GM19452 (cell line): ENCODE data around the gene IGLL5.
"Not testable (repeated sequence)": the region's sequence is repeated elsewhere in the genome, so short reads cannot be mapped to it uniquely, and the experiment has no call there.

Experiments
- ATAC-seq: cut with Tn5 transposase; IDR thresholded peaks from one replicate; pipeline ENCODE4 v1.9.1; 2021; ENCODE audit not compliant: unreplicated experiment

Gene IGLL5

GRCh38 chr22:22884010-22884887, 3.4 kb upstream of the IGLL5 start:
- no peak for ATAC-seq

GRCh38 chr22:22884888-22885840, 2.5 kb upstream of the IGLL5 start:
- peak; percentile 74 for ATAC-seq

DNA sequence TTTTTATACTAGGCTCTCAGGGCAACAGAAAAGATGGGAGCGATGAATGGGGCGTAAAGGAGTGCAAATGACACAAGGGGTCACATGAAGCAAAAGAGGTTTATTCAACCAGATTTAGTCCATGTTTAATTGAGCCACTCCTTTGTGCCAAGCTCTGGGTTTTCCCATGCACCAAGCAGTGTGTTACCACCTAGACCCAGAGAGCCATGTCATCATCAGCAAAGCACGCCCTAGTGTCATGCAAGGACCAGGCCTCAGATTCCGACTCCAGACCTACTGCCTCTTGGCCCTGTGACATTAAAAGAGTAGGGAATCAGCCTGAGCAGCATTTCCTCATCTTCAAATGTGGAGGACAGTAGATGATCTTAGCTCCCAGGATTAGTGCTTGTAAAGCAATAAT, 1.1 kb upstream of the IGLL5 start:
- no peak for ATAC-seq

DNA sequence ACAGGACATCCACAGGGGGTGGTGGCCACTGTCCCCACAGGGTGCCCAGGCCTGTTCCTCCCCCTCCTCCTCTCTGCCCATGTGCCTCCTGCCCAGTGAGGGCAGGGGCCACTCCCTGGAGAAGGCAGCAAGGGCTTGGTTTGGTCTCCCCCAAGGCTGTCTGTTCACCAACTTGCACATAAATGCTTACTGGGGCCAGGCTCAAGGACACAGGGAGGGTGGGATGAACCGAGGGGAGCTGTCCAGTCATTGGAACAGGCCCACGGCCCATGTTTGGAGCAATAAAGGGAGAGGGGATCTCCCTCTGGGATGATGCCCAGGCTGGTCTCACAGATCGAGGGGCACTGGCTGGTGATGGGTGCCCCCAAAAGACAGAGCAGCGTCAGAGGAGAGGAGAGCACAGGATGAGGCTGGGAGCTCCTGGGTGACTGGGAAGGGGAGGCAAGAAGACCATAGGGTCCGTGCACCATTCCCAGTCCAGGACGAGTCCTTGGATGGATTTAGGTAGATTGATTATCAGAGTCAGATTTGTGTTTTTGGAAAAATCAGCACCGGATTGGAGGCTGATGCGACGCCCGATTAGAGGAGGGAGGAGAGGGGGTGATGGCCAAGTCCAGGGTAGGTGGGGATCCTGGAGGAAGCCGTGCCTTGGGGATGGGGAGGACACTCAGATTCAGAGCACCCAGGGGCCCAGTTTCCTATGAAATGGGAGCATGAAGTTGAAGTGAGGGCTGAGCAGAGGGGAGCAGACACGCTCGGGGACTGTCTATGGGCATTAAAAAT, 1.1 kb downstream of the IGLL5 start:
- ATAC-seq = no peak

- ATAC-seq = no peak
These were observed 2.5 kb downstream of the IGLL5 start for GRCh38 chr22:22890085-22890484.

GRCh38 chr22:22891139-22891621, 3.6 kb downstream of the IGLL5 start:
- ATAC-seq = no peak

DNA sequence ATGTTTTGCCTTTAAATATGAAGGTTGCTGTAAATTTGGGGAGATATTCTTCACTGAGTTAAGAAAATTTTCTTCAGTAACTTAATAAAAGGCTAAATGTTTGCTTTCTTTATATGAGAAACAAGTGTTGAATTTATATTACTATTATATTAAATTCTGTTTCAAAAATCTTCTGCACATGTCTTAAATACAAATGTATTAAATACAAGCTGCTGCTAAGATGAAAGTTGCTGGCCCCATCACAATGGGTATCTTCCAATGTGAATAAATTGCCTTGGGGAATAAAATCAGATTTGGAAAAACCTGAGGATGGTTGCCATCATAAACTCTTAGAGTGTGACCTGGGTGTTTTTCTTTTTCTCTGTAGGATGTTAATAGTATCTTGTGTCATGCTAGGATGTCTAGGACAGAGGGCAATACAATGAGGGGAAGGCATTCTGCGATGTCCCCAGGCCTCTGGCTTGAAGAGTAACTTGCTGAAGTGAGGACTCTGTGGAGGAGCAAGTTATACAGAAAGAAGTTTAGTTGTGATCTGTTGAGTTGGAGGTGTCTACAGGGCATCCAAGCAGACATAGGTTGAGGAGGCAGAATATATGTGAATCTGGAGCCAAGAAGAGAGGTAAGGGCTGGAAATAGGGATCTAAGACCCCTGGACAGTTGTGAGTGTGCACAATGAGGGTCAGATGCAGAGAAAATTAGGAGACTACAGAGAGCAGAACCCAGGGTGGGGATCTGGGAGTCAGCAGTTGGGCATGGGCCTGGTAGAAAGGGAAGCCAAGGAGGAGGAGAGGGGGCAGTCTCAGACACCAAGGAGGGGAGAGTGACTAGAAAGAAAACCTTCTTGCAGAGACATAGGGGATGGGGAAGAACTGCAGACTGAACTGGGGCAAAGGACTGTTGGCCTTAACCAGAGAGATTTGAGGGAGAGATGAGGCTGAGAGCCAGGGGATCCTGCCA, 4.8 kb downstream of the IGLL5 start:
- ATAC-seq = no peak

DNA sequence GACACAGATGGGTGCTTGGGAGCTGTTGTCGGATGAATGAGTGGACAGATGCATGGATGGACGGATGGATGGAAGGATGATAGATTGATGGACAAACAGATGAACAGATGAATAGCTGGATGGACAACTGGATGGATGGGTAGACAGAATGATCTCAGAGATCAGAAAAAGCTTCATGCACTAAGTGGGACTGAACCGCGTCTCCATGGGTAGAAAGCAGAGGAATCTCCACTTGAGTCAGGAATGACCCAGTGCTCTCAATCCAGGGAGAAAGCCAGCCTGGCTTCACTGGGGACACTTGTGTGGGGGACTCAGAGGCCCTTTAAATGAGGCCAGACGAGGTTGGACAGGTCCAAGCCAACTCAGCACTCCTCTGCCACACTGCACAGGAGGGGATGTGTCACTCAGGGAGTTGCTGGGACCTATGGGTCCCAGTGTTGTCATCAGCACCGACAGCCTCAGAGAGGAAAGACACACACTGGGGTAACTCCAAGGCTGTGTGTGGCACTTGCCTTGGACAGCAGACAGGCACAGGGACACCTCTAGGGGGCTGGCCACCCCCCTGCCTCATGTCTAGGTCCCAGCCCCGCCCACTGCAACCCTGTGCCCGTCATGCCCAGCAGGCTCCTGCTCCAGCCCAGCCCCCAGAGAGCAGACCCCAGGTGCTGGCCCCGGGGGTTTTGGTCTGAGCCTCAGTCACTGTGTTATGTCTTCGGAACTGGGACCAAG, 5.6 kb downstream of the IGLL5 start:
- no peak for ATAC-seq

DNA sequence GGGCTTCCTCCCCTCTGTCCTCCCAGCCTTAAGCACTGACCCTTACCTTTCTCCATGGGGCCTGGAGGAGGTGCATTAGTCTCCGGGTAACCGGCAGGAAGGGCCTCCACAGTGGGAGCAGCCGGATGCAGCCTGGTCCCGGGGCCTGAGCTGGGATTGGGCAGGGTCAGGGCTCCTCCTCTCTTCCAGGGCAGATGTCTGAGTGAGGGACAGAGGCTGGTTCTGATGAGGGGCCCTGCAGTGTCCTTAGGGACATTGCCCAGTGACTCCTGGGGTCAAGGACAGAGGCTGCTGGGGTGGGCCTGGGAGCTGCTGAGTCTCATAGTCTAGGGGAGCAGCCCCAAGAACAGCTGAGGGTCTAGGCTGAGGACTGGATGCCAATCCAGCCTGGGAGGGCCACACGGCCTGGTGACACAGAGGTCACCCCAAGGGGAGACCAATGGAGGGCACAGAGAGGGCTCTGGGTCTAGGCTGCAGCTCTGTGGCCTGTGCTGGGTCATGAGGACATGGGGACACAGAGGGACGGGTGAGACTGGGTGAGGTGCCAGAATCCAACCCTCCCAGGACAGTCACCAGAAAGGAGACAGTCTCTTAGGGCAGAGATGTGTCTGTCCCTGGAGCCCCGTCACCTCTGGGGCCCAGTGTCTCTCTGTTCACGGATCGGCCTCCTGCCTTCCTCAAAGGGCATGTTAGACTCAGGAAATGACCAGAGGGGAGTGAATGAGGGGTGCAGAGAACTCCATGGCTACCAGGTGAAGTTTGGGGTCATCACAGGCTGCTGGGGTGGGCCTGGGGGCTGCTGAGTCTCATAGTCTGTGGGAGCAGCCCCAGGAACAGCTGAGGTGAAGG, 6.5 kb downstream of the IGLL5 start:
- no peak for ATAC-seq

- no peak for ATAC-seq
These were observed 7.4 kb downstream of the IGLL5 start for GRCh38 chr22:22894740-22895731.

- no peak for ATAC-seq
These were observed 8.3 kb downstream of the IGLL5 start for GRCh38 chr22:22895776-22896445.

DNA sequence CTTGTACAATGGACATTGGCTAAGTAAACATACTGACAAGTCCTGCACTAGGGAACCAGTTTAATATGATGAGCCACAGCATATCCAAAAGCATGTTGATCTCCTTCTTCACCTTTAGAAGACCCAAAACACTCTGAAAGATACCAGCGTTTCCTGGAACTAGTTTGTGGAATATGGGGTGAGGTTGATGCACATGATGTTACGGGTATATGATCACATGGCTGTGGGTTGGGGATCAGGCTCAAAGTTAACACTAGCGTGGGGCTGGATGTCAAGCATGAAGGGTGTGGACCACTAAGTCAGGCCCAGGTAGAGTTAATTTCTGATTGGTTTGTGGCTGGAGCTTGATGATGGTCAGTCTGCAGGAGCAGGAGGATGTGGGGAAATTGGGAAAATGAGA, 9.0 kb downstream of the IGLL5 start:
- ATAC-seq = no peak

- no peak for ATAC-seq
These were observed 9.5 kb downstream of the IGLL5 start for GRCh38 chr22:22897091-22897490.

- ATAC-seq = no peak
These were observed 10.3 kb downstream of the IGLL5 start for GRCh38 chr22:22897947-22898346.

GRCh38 chr22:22898411-22898950, 10.9 kb downstream of the IGLL5 start:
- ATAC-seq = not testable (repeated sequence)
